OCI-LY1 (cell line): ENCODE measurements around the gene SRSF5.

Source experiments
- H2AFZ ChIP-seq: fragments of 200-600 bp; sonication (generic), shearing (Covaris generic); 2 replicates; pipeline ENCODE4 v1.6.0; 2014; ENCODE audit warnings: antibody characterized with exemption, mild to moderate bottlenecking, low read length
- H3F3A ChIP-seq: fragments of 200-600 bp; sonication (generic), shearing (Covaris generic); 2 replicates; pipeline ENCODE4 v1.6.0; 2014; ENCODE audit warnings: mild to moderate bottlenecking, antibody characterized with exemption, low read length, moderate library complexity; ENCODE audit not compliant: insufficient read depth
- H3K27ac ChIP-seq: fragments of 200-600 bp; sonication (generic); 2 replicates; pipeline ENCODE4 v1.5.1; 2014; ENCODE audit warnings: low read length, mixed run types, mild to moderate bottlenecking, low read depth; ENCODE audit not compliant: poor library complexity, severe bottlenecking
- H3K27me3 ChIP-seq: fragments of 200-600 bp; sonication (generic); 2 replicates; pipeline ENCODE4 v1.6.0; 2014; ENCODE audit warnings: antibody characterized with exemption, mild to moderate bottlenecking, low read length, moderate library complexity; ENCODE audit not compliant: insufficient read depth
- H3K36me3 ChIP-seq: fragments of 200-600 bp; sonication (generic); 2 replicates; pipeline ENCODE4 v1.6.1; 2014; ENCODE audit warnings: mild to moderate bottlenecking, antibody characterized with exemption, low read length, moderate library complexity, mixed read lengths; ENCODE audit not compliant: insufficient read depth
- H3K4me1 ChIP-seq: fragments of 200-600 bp; sonication (generic); 2 replicates; pipeline ENCODE4 v1.5.1; 2014; ENCODE audit warnings: mild to moderate bottlenecking, low read length, moderate library complexity; ENCODE audit not compliant: insufficient read depth, severe bottlenecking
- H3K4me2 ChIP-seq: fragments of 200-600 bp; sonication (generic), shearing (Covaris generic); 2 replicates; pipeline ENCODE4 v1.6.1; 2014; ENCODE audit warnings: low read length
- H3K4me3 ChIP-seq: fragments of 200-600 bp; sonication (generic); 2 replicates; pipeline ENCODE4 v1.5.1; 2014; ENCODE audit warnings: low read length, low read depth, mild to moderate bottlenecking, mixed read lengths; ENCODE audit not compliant: poor library complexity, severe bottlenecking
- H3K79me2 ChIP-seq: fragments of 200-600 bp; shearing (Covaris generic); 2 replicates; pipeline ENCODE4 v1.6.1; 2016; ENCODE audit warnings: mixed run types, low read length, mixed read lengths; ENCODE audit not compliant: insufficient read depth
- H3K9ac ChIP-seq: fragments of 200-600 bp; sonication (generic), shearing (Covaris generic); 2 replicates; pipeline ENCODE4 v1.6.1; 2014; ENCODE audit warnings: mild to moderate bottlenecking, low read length, mixed read lengths
- H3K9me2 ChIP-seq: fragments of 200-600 bp; sonication (generic), shearing (Covaris generic); 2 replicates; pipeline ENCODE4 v1.6.1; 2014; ENCODE audit warnings: low read depth, mild to moderate bottlenecking, low read length, mixed read lengths
- H3K9me3 ChIP-seq: fragments of 200-600 bp; shearing (Covaris generic); 2 replicates; pipeline ENCODE4 v1.6.1; 2014; ENCODE audit warnings: low read length, mixed read lengths
- H4K20me1 ChIP-seq: fragments of 200-600 bp; sonication (generic), shearing (Covaris generic); 2 replicates; pipeline ENCODE4 v1.6.0; 2016; ENCODE audit warnings: mild to moderate bottlenecking, low read length; ENCODE audit not compliant: insufficient read depth
- EZH2 ChIP-seq: fragments of 200-600 bp; sonication (generic), shearing (Covaris generic); IDR thresholded peaks from 2 replicates; pipeline ENCODE4 v1.8.0; 2017; ENCODE audit warnings: borderline replicate concordance, mixed run types, mild to moderate bottlenecking, antibody characterized with exemption, low read length, moderate library complexity, mixed read lengths
- TF ChIP-seq, protein P1 (sequence below): fragments of 200-600 bp; sonication (generic), shearing (Covaris generic); IDR thresholded peaks from 2 replicates; pipeline ENCODE4 v1.5.1; 2017; ENCODE audit warnings: mild to moderate bottlenecking, antibody characterized with exemption, low read length, moderate library complexity, mixed read lengths

SRSF5 gene

DNA sequence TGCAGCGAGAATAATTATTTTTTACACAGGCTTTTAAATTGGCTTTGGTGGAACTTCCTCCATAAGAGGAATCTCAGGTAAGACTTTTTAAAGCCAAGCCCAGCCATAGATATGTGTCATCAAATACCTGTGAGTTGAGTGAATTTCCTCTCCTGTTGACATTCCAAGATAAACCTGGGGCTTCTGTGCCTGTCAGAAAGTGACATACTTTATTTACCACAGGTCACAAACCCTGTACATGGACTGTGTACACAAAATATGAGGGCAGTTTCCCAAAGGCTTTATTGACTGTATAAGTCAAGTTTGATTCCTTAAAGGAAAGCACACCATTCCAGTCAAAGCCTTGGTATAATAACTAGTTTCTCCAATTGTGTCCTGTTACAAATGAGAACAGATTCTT is 25.9 kb upstream of the SRSF5 start:
- no peaks in the 10 kb centered on the region for H3K79me2 ChIP-seq
- no peaks in the 10 kb centered on the region for H4K20me1 ChIP-seq
- H3K4me3 ChIP-seq, result no peak overlapping the region
- TF ChIP-seq, protein P1, sequence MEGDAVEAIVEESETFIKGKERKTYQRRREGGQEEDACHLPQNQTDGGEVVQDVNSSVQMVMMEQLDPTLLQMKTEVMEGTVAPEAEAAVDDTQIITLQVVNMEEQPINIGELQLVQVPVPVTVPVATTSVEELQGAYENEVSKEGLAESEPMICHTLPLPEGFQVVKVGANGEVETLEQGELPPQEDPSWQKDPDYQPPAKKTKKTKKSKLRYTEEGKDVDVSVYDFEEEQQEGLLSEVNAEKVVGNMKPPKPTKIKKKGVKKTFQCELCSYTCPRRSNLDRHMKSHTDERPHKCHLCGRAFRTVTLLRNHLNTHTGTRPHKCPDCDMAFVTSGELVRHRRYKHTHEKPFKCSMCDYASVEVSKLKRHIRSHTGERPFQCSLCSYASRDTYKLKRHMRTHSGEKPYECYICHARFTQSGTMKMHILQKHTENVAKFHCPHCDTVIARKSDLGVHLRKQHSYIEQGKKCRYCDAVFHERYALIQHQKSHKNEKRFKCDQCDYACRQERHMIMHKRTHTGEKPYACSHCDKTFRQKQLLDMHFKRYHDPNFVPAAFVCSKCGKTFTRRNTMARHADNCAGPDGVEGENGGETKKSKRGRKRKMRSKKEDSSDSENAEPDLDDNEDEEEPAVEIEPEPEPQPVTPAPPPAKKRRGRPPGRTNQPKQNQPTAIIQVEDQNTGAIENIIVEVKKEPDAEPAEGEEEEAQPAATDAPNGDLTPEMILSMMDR, result no peak
- TF ChIP-seq EZH2, result no peak
- no peaks in the 10 kb centered on the region for H3K36me3 ChIP-seq
- H3K27me3 ChIP-seq, result no peaks in the 10 kb centered on the region
- H3K9ac ChIP-seq, result no peak overlapping the region
- H3K27ac ChIP-seq, result no peak overlapping the region
- peaks cover under 1% of the 10 kb centered on the region for H3K4me1 ChIP-seq
- H3K9me3 ChIP-seq, result peaks cover 7% of the 10 kb centered on the region; the same call in 1 of the 2 replicates
- no peaks in the 10 kb centered on the region for H3F3A ChIP-seq
- H3K4me2 ChIP-seq, result no peak overlapping the region
- no peak overlapping the region for H2AFZ ChIP-seq
- no peaks in the 10 kb centered on the region for H3K9me2 ChIP-seq

GRCh38 chr14:69749956-69750355 is 17.0 kb upstream of the SRSF5 start:
- TF ChIP-seq, protein P1, result no peak
- no peak for TF ChIP-seq EZH2
- H3K27me3 ChIP-seq, result no peaks in the 10 kb centered on the region
- no peaks in the 10 kb centered on the region for H3K79me2 ChIP-seq
- H3K27ac ChIP-seq, result no peak overlapping the region
- H3K4me2 ChIP-seq, result no peak overlapping the region
- no peaks in the 10 kb centered on the region for H3F3A ChIP-seq
- H3K9me3 ChIP-seq, result no peaks in the 10 kb centered on the region
- no peaks in the 10 kb centered on the region for H3K36me3 ChIP-seq
- H2AFZ ChIP-seq, result no peak overlapping the region
- H3K4me3 ChIP-seq, result no peak overlapping the region
- no peak overlapping the region for H3K9ac ChIP-seq
- no peaks in the 10 kb centered on the region for H4K20me1 ChIP-seq
- no peaks in the 10 kb centered on the region for H3K9me2 ChIP-seq
- H3K4me1 ChIP-seq, result peaks cover 10% of the 10 kb centered on the region

DNA sequence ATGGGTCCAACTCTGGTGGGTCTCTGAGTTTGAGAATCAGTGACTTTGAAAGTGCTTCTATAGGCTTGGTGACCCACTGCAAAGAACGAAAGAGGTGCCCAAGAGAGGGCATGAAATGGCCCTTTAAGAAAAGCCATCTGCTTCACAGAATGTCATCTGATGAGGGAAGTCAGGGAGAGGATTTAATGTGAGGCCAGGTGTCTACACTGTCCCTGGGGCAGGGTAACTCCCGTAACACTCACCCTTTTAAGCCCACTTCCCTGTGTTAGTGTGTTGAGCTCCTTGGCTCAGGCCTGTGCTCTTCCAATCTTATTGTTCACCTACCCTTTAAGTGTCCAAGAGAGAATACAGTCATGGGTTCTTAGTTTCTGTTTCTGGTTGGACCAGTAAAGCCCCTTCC is 16.4 kb upstream of the SRSF5 start:
- Histone ChIP-seq H4K20me1 (no peaks in the 10 kb centered on the region), H3K36me3 (no peaks in the 10 kb centered on the region), H2AFZ (no peak overlapping the region), H3K79me2 (no peaks in the 10 kb centered on the region), H3K4me1 (peaks cover 10% of the 10 kb centered on the region), H3K9me2 (no peaks in the 10 kb centered on the region), H3K4me3 (no peak overlapping the region), H3K9me3 (no peaks in the 10 kb centered on the region), H3K4me2 (no peak overlapping the region), H3K9ac (no peak overlapping the region), H3K27ac (no peak overlapping the region), H3F3A (no peaks in the 10 kb centered on the region), H3K27me3 (no peaks in the 10 kb centered on the region)
- no peak for TF ChIP-seq EZH2
- TF ChIP-seq, protein P1, result no peak
